WTC11 (cell line): ENCODE results near the gene ETV2. TPM values are rescaled to one million over a fixed set of nuclear protein-coding genes. Genes with fewer than 3 reads are reported as not detected.

ENCODE experiments used
- ATAC-seq: fragments of 200-7000 bp; cut with Tn5 transposase; 2 replicates; pipeline ENCODE4 v1.10.0; 2021; ENCODE audit warnings: mild to moderate bottlenecking, moderate library complexity
- CTCF ChIA-PET: fragments of 300-600 bp; sonication (Branson Sonifier 250); formaldehyde crosslinking; loops from one replicate; lab custom pipeline; 2021; ENCODE audit warnings: antibody characterized with exemption; lab: Charles Lee
- POLR2A ChIA-PET: fragments of 350-600 bp; sonication (Branson Sonifier 250); formaldehyde crosslinking; loops from one replicate; lab custom pipeline; 2021; ENCODE audit warnings: antibody characterized with exemption; lab: Charles Lee
- DNase-seq: peaks from one replicate; pipeline ENCODE4 v3.0.0; 2021; ENCODE audit warnings: low spot score
- H3K27ac Mint-ChIP-seq: 2 replicates; pipeline ENCODE4 v1.8.0; 2021; ENCODE audit warnings: mixed read lengths
- H3K27me3 Mint-ChIP-seq: 2 replicates; pipeline ENCODE4 v1.8.0; 2021; ENCODE audit warnings: low read depth, mild to moderate bottlenecking, moderate library complexity, mixed read lengths
- H3K36me3 Mint-ChIP-seq: 2 replicates; pipeline ENCODE4 v1.8.0; 2021; ENCODE audit warnings: mixed read lengths
- H3K4me1 Mint-ChIP-seq: 2 replicates; pipeline ENCODE4 v1.8.0; 2022; ENCODE audit warnings: mixed read lengths
- H3K4me3 Mint-ChIP-seq: 2 replicates; pipeline ENCODE4 v1.8.0; 2021; ENCODE audit warnings: mild to moderate bottlenecking, moderate library complexity, mixed read lengths
- H3K9me3 Mint-ChIP-seq: 2 replicates; pipeline ENCODE4 v1.8.0; 2021; ENCODE audit warnings: mixed read lengths
- ATF6 ChIP-seq: sonication (generic); formaldehyde crosslinking; IDR thresholded peaks from 2 replicates; pipeline ENCODE4 v1.8.1; 2023; ENCODE audit warnings: mild to moderate bottlenecking, missing genetic modification reagents
- CBFB ChIP-seq: sonication (generic); formaldehyde crosslinking; IDR thresholded peaks from 2 replicates; pipeline ENCODE4 v1.8.1; 2022; ENCODE audit warnings: mild to moderate bottlenecking, low read depth, missing genetic modification reagents
- ERG ChIP-seq: fragments of 250-450 bp; sonication (Bioruptor Pico); IDR thresholded peaks from 2 replicates; pipeline ENCODE4 v1.8.0; 2021; ENCODE audit warnings: mild to moderate bottlenecking
- GTF2I ChIP-seq: fragments of 250-450 bp; sonication (Bioruptor Pico); conservative IDR thresholded peaks from 2 replicates; pipeline ENCODE4 v1.4.0; 2021; ENCODE audit warnings: mild to moderate bottlenecking
- HMGA2 ChIP-seq: fragments of 250-450 bp; sonication (Bioruptor Pico); IDR thresholded peaks from 2 replicates; pipeline ENCODE4 v1.4.0; 2021; ENCODE audit warnings: mild to moderate bottlenecking, moderate library complexity
- IRF1 ChIP-seq: sonication (generic); formaldehyde crosslinking; IDR thresholded peaks from 2 replicates; pipeline ENCODE4 v1.8.0; 2023; ENCODE audit warnings: missing genetic modification reagents
- MAX ChIP-seq: sonication (generic); formaldehyde crosslinking; IDR thresholded peaks from 2 replicates; pipeline ENCODE4 v1.8.0; 2022; ENCODE audit warnings: mild to moderate bottlenecking, missing genetic modification reagents
- NFE2L1 ChIP-seq: sonication (generic); formaldehyde crosslinking; IDR thresholded peaks from 2 replicates; pipeline ENCODE4 v1.8.1; 2023; ENCODE audit warnings: missing genetic modification reagents
- NR3C1 ChIP-seq: sonication (generic); formaldehyde crosslinking; conservative IDR thresholded peaks from 2 replicates; pipeline ENCODE4 v1.8.1; 2023; ENCODE audit warnings: low read depth, mild to moderate bottlenecking, missing genetic modification reagents
- RORB ChIP-seq: fragments of 250-450 bp; sonication (Bioruptor Pico); IDR thresholded peaks from 2 replicates; pipeline ENCODE4 v1.9.0; 2021; ENCODE audit warnings: mild to moderate bottlenecking
- SMAD3 ChIP-seq: sonication (generic); formaldehyde crosslinking; IDR thresholded peaks from 2 replicates; pipeline ENCODE4 v1.8.0; 2022; ENCODE audit warnings: missing genetic modification reagents, mild to moderate bottlenecking, borderline replicate concordance
- SP1 ChIP-seq: sonication (generic); formaldehyde crosslinking; conservative IDR thresholded peaks from 2 replicates; pipeline ENCODE4 v1.8.1; 2022; ENCODE audit warnings: missing genetic modification reagents
- TEAD4 ChIP-seq: sonication (generic); formaldehyde crosslinking; IDR thresholded peaks from 2 replicates; pipeline ENCODE4 v1.8.0; 2022; ENCODE audit warnings: mild to moderate bottlenecking, missing genetic modification reagents
- ZNF263 ChIP-seq: sonication (generic); formaldehyde crosslinking; IDR thresholded peaks from 2 replicates; pipeline ENCODE4 v1.8.1; 2022; ENCODE audit warnings: low read depth, mild to moderate bottlenecking, moderate library complexity, missing genetic modification reagents
- ZNF396 ChIP-seq: fragments of 250-450 bp; sonication (Bioruptor Pico); IDR thresholded peaks from 2 replicates; pipeline ENCODE4 v1.8.0; 2021; ENCODE audit warnings: mild to moderate bottlenecking, moderate library complexity, borderline replicate concordance
- ZNF423 ChIP-seq: fragments of 250-450 bp; sonication (Bioruptor Pico); IDR thresholded peaks from 2 replicates; pipeline ENCODE4 v2.1.2; 2022; ENCODE audit warnings: mild to moderate bottlenecking, moderate library complexity
- total RNA-seq: library from RNA; stranded (reverse); gene quantifications from 3 replicates; pipeline ENCODE4 v1.2.3, GENCODE V29; 2021
- TF ChIP-seq, protein P1 (sequence below): sonication (generic); formaldehyde crosslinking; conservative IDR thresholded peaks from 2 replicates; pipeline ENCODE4 v1.8.1; 2022; ENCODE audit warnings: mild to moderate bottlenecking, missing genetic modification reagents
- TF ChIP-seq, protein P2 (sequence below): fragments of 200-600 bp; IDR thresholded peaks from 2 replicates; pipeline ENCODE4 v1.8.0; 2022; ENCODE audit warnings: antibody characterized with exemption
- TF ChIP-seq, protein P3 (sequence below): sonication (generic); formaldehyde crosslinking; IDR thresholded peaks from 2 replicates; pipeline ENCODE4 v1.8.0; 2022; ENCODE audit warnings: mild to moderate bottlenecking, missing genetic modification reagents

The ETV2 gene
- total RNA-seq, 1 experiment from 2014 or later: 1.7 TPM

DNA sequence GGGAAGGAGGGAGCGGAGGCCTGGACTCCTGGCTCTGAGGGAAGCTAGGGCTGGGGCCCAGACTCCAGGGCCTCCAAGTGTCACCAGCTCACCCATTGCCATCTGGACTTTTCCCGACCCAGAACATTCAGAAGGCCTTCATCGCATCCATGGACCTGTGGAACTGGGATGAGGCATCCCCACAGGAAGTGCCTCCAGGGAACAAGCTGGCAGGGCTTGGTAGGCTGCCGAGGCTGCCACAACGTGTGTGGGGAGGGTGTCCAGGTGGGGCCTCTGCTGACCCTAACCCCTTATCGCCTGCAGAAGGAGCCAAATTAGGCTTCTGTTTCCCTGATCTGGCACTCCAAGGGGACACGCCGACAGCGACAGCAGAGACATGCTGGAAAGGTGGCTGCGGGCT lies 767 bp downstream of the ETV2 start (continued):
- TF ChIP-seq NFE2L1 (CRISPR knock-in tag) (no peak), HMGA2 (CRISPR knock-in tag) (no peak)

- no peaks in the 10 kb centered on the region for H3K9me3 Mint-ChIP-seq
- ATAC-seq: no peak
- H3K4me3 Mint-ChIP-seq: peak overlapping the region; percentile 84
- DNase-seq: no peak
- peaks cover 17% of the 10 kb centered on the region for H3K27me3 Mint-ChIP-seq
- no peak overlapping the region for H3K27ac Mint-ChIP-seq
- CTCF ChIA-PET: interaction anchor here (0.6 to 2.8 kb wide), 5 partner anchors 50 to 148 kb away, joined by 3 to 19 read pairs (median 5); no protein-coding TSS in a partner anchor
- H3K36me3 Mint-ChIP-seq: peaks cover 3% of the 10 kb centered on the region; the same call in 1 of the 2 replicates
- TF ChIP-seq SP1: no peak
- TF ChIP-seq ZNF263 (CRISPR knock-in tag): 0 out of 2 replicates have a peak, but pooled peaks have one; percentile 43
- no peak for TF ChIP-seq NFE2L1 (CRISPR knock-in tag)
- peaks cover 34% of the 10 kb centered on the region for H3K4me1 Mint-ChIP-seq
- POLR2A ChIA-PET: interaction anchor here (0.6 to 3.3 kb wide), 3 partner anchors 19 to 194 kb away, joined by 3 to 14 read pairs (median 6); no protein-coding TSS in a partner anchor
Observed at GRCh38 chr19:35642798-35643254, 1.3 kb downstream of the ETV2 start.

- POLR2A ChIA-PET: interaction anchor here (0.5 to 3.3 kb wide), 9 partner anchors 19 to 195 kb away, joined by 3 to 14 read pairs (median 4); partner anchors contain the start of genes PSENEN and U2AF1L4
- Mint-ChIP-seq H3K4me3 (peak overlapping the region; percentile 84), H3K9me3 (no peaks in the 10 kb centered on the region), H3K27ac (peak overlapping the region; percentile 93), H3K36me3 (no peaks in the 10 kb centered on the region), H3K27me3 (peaks cover 17% of the 10 kb centered on the region), H3K4me1 (peaks cover 34% of the 10 kb centered on the region)
- DNase-seq (peak; percentile 90), ATAC-seq (peak; percentile 29)
- CTCF ChIA-PET: interaction anchor here (0.6 to 3.1 kb wide), 12 partner anchors 25 to 577 kb away, joined by 3 to 19 read pairs (median 5); no protein-coding TSS in a partner anchor
- TF ChIP-seq, protein P1, sequence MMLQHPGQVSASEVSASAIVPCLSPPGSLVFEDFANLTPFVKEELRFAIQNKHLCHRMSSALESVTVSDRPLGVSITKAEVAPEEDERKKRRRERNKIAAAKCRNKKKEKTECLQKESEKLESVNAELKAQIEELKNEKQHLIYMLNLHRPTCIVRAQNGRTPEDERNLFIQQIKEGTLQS (CRISPR knock-in tag): no peak
- TF ChIP-seq ATF6 (CRISPR knock-in tag) (no peak), ZNF396 (CRISPR knock-in tag) (no peak), RORB (no peak), SMAD3 (CRISPR knock-in tag) (no peak), MAX (CRISPR knock-in tag) (peak; percentile 41; the same call in 1 of the 2 replicates), SP1 (peak; percentile 79), GTF2I (CRISPR knock-in tag) (no peak), NR3C1 (no peak), CBFB (CRISPR knock-in tag) (no peak), ZNF423 (CRISPR knock-in tag) (no peak), ERG (CRISPR knock-in tag) (no peak), TEAD4 (no peak), IRF1 (CRISPR knock-in tag) (no peak)
- TF ChIP-seq, protein P2, sequence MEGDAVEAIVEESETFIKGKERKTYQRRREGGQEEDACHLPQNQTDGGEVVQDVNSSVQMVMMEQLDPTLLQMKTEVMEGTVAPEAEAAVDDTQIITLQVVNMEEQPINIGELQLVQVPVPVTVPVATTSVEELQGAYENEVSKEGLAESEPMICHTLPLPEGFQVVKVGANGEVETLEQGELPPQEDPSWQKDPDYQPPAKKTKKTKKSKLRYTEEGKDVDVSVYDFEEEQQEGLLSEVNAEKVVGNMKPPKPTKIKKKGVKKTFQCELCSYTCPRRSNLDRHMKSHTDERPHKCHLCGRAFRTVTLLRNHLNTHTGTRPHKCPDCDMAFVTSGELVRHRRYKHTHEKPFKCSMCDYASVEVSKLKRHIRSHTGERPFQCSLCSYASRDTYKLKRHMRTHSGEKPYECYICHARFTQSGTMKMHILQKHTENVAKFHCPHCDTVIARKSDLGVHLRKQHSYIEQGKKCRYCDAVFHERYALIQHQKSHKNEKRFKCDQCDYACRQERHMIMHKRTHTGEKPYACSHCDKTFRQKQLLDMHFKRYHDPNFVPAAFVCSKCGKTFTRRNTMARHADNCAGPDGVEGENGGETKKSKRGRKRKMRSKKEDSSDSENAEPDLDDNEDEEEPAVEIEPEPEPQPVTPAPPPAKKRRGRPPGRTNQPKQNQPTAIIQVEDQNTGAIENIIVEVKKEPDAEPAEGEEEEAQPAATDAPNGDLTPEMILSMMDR: no peak
- TF ChIP-seq, protein P3, sequence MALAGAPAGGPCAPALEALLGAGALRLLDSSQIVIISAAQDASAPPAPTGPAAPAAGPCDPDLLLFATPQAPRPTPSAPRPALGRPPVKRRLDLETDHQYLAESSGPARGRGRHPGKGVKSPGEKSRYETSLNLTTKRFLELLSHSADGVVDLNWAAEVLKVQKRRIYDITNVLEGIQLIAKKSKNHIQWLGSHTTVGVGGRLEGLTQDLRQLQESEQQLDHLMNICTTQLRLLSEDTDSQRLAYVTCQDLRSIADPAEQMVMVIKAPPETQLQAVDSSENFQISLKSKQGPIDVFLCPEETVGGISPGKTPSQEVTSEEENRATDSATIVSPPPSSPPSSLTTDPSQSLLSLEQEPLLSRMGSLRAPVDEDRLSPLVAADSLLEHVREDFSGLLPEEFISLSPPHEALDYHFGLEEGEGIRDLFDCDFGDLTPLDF (CRISPR knock-in tag): no peak; the same call in 1 of the 2 replicates
Observed at GRCh38 chr19:35643255-35644205, 2.0 kb downstream of the ETV2 start.
